Upper lobe of left lung (tissue), 4 donors: ENCODE measurements around the gene ASTN1.

Source experiments
- EP300 ChIP-seq, 4 donors: sonication (generic); formaldehyde crosslinking; IDR thresholded peaks; one replicate each; pipeline ENCODE4 v1.5.1; 2017; ENCODE audit warnings: antibody characterized with exemption in 4 of 4, control low read depth in 2 of 4
- POLR2A ChIP-seq, 4 donors: fragments of 450-650 bp; IDR thresholded peaks; one replicate each; pipeline ENCODE4 v1.5.1; 2016 to 2017; ENCODE audit warnings: antibody characterized with exemption in 4 of 4, mild to moderate bottlenecking in 2 of 4
- POLR2AphosphoS5 ChIP-seq, 2 donors: sonication (generic); formaldehyde crosslinking; IDR thresholded peaks; one replicate each; pipeline ENCODE4 v1.5.1; 2017; ENCODE audit warnings: antibody characterized with exemption in 2 of 2
- TF ChIP-seq, protein P1 (sequence below), 6 experiments: fragments of 450-650 bp in 4 of 6; fragments of 200-600 bp in 2 of 6; sonication (generic) in 2 of 6; IDR thresholded peaks; one replicate each; pipeline ENCODE4 v1.5.1; 2016 to 2019; ENCODE audit warnings: antibody characterized with exemption in 6 of 6

- TF ChIP-seq, protein P1, sequence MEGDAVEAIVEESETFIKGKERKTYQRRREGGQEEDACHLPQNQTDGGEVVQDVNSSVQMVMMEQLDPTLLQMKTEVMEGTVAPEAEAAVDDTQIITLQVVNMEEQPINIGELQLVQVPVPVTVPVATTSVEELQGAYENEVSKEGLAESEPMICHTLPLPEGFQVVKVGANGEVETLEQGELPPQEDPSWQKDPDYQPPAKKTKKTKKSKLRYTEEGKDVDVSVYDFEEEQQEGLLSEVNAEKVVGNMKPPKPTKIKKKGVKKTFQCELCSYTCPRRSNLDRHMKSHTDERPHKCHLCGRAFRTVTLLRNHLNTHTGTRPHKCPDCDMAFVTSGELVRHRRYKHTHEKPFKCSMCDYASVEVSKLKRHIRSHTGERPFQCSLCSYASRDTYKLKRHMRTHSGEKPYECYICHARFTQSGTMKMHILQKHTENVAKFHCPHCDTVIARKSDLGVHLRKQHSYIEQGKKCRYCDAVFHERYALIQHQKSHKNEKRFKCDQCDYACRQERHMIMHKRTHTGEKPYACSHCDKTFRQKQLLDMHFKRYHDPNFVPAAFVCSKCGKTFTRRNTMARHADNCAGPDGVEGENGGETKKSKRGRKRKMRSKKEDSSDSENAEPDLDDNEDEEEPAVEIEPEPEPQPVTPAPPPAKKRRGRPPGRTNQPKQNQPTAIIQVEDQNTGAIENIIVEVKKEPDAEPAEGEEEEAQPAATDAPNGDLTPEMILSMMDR (IDR thresholded peaks at IDR 0.05), result no peak
- TF ChIP-seq POLR2A (IDR thresholded peaks at IDR 0.05) (no peak), POLR2AphosphoS5 (IDR thresholded peaks at IDR 0.05) (no peak), EP300 (IDR thresholded peaks at IDR 0.05) (no peak)
These were observed 187.7 kb downstream of the ASTN1 start for GRCh38 chr1:176976771-176977170.
